NCI-H2107 treated with DMSO at 0.1 percent for 48 hours (cell line): ENCODE data around the gene TUBGCP6.
"Not testable (repeated sequence)": the region's sequence is repeated elsewhere in the genome, so short reads cannot be mapped to it uniquely, and the experiment has no call there.

Experiments used
- DNase-seq: peaks from one replicate; lab custom pipeline; 2025; ENCODE audit not compliant: unreplicated experiment; lab: John Stamatoyannopoulos, UW

Gene TUBGCP6

DNA sequence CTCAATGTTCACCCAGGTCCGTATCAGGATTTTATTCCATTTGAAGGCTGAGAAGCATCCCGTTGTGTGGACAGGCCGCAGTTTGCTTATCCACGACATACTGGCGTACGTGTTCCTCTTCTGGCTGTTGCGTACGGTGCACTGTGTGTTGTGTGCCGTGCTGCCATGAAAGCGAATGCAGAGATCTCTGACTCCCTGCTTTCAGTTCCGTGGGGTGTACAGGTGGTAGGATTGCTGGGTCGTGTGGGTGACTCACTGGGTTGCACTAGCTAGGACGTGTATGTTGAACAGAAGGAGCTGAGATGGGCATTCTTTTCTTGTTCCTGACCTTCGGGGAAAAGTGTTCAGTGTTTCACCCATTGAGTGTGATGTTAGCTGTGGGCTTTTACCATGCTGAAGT lies 33.7 kb downstream of the TUBGCP6 start:
- DNase-seq: no peak

DNA sequence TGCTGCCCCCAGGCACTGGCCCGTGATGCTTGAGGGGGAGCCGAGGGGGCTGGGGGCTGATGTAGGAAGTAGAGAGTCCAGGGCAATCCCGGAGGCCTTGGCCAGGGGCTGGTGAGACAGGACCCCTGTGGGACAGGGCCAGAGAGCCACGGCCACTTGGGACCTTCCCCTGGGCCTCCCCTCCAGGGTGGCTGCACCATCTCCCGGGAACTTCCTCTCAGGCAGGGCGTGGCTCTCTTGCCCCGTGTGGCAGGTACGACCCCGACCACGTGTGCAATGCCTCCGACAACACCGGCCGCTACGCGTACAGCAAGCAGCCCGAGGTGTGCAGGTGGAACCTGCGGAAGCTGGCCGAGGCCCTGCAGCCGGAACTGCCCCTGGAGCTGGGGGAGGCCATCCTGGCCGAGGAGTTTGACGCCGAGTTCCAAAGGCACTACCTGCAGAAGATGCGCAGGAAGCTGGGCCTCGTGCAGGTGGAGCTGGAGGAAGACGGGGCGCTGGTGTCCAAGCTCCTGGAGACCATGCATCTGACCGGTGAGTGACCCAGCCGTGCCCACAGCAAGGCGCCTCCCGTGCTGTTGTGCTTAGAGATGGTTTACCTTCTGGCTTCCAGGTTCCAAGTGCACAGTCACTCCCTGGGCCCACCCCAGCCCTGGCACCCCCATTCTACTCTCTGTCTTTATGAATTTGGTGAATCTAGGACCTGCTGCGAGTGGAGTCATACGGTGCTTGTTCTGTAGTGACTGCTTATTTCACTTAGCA lies 34.3 kb downstream of the TUBGCP6 start:
- DNase-seq: no peak

DNA sequence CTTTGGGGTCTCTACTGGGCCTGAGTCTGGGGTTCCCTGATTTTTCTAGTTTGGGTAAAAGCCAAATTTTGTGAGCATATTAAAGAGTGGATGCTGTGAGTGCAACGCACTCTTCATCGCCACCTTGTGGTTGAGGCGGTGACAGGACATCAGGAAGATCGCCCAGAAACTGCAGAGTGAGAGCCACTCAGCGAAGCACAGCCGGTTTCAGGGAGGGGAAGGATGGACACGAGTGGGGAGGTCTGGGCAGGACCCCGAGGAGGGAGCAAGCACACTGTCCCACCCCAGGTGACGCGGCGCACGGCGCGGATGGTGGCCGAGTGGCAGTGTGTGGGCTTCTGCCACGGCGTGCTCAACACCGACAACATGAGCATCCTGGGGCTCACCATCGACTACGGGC lies 34.9 kb downstream of the TUBGCP6 start:
- no peak for DNase-seq

DNA sequence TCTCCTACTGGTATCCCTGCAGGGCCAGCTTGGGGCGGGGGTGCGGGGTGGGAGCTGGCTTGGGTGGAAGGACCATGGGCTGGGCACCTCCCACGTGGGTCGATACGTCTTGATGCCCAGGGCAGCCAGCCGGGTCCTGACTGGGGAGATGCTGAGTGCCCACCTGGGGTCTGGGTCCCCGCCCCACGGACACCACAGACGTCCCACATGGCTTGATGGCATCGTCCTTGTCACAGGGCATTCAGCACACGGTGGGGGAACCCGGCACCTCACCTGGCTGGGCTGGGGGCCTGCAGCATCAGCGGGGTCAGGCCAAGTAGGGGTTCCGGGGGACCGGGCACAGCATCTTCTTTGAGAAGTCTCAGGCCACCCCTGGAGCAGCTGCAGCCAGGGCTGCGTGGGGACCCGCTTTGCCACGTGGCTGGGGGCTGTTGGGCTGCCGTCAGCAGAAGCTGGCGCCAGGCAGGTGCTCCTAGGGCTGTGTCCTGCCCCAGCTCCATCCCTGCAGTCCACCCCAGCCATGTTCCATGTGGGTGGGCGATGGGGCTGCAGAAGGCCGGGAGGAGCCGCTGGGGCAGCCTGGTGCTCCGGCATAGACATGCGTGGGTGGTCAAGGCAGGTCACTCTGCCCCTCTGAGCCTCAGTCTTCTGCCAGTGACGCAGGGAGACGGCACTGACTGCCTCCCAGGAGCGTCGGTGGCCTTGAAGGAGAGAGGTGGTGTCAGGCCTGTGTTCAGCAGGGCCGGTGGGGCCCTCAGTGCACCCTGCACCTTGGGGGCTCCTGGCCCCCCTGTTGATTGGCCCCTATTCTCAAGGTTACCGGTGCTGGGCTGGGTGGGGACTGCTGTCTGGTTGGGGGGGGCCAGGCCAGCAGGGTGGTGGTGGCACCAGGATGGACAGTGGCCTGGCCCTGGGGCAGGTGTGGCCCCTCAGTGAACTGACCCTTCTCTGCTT lies 35.6 kb downstream of the TUBGCP6 start:
- no peak for DNase-seq

DNA sequence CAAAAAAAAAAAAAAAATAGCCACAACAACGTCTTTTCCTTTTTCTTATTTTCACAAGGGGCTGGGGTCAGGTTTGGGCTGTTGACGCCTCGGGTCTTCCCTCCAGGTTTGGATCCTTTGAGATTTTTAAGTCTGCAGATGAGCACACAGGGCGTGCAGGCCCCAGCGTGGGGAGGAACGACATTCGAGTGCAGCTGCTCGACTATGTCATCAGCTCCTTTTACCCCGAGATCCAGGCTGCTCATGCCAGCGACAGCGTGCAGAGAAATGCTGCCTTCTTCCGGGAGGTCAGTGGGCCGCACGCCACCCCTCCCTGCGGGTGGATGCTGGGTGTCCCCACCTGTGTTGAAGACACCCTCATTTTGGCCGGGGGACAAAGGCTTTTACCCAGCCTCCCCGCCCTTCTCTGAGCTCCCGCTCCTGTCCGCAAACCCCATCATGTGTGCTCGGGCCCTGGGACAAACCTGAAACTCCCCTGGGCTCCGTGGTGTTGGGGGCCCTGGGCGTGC lies 36.3 kb downstream of the TUBGCP6 start:
- no peak for DNase-seq

DNA sequence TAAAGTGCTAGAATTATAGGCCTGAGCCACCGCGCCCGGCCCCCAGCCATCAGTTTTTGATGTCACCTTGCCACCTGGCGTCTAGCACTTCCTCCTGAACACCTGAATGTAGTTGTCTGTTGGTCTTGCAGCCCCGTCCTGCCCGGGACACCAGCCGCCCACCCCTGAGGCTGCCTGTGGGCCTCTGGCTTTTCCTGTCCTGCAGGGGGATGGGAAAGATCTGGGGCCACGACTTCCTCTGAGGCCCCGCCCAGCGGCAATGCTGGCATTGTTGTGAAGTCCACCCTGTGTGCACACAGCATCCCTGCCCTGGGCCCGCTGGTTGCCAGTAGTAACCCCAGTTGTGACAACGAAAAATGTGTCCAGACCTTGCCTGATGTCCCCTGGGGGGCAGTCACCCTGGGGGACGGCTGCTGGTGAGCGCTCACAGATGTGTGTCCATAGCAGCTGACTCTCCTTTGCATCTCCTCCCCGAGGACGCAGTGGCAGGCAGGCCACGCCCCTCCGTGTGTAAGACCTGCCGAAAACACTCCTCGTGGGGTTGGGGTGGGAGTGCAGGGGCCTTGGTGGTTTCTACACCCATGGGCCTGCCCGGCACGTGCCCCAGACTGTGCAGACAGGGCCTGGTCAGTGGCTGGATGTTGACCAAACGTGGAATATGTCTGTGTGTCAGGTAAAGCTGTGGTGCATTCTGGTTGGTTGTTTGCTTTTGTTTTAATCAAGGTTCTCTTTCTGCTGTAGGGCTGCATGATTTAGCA lies 37.3 kb downstream of the TUBGCP6 start:
- no peak for DNase-seq

DNA sequence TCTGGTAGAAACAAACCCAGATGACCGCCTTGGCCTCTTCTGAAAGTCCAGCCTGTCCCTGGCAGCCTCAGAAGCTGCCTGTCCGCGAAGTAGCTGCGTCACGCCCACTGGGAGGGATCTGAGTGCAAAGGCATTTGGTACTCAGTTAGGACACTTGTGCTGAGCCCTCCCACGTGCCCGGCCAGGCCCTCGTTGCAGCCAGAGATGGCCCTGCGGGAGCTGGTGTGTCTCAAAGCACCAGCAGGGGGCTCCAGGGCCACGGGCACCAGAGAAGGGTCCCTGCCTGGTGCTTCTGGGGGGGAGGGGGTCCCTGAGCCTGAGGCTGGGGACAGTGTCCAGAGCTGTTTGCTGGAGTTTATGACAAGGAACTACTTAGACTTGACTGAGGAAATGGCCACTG lies 38.2 kb downstream of the TUBGCP6 start:
- DNase-seq: no peak

DNA sequence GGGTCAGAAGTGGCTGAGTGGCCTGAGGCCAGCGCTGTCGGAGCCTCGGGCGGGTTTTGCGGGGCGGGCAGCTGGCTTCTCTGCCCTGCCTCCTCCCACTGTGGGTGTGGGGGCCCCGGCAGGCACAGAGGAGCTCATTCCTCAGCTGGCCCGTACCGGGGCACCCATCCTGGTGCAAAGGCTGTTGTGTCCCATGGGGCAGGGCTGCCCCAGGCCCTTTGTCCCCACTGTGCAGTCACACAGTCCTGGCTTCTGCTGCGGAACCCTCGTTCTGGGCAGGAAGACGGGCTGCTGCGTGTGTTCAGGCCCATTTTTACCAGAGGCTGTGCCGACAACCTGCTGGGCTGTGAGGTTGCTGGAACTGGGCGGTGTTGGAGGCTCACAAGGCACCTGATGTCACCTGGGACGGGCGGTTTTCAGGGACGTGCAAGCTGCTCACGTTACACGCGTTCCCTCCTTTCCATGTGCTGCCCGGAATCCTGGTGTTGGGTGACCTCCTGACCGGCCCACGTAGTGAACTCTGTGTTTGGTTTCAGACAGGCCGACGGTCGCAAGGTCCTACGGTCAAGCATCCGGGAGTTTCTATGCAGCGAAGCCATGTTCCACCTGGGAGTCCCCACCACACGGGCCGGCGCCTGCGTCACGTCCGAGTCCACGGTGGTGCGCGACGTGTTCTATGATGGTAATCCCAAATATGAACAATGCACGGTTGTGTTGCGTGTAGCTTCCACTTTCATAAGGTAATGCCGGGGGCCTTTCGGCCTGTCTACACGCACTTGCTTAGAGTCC lies 38.8 kb downstream of the TUBGCP6 start:
- DNase-seq: no peak

DNA sequence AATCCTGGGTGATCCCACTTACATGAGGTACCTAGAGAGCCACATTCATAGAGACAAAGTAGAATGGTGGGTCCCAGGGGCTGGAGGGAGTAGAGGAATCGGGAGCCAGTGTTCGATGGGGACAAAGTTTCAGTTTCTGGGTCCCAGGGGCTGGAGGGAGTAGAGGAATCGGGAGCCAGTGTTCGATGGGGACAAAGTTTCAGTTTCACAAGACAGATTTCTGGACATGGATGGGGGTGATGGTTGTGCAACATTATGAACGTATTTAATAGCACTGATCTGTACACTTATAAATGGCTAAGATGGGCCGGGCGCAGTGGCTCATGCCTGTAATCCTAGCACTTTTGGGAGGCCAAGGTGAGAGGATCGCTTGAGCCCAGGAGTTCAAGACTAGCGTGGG lies 39.8 kb downstream of the TUBGCP6 start:
- not testable (repeated sequence) for DNase-seq

DNA sequence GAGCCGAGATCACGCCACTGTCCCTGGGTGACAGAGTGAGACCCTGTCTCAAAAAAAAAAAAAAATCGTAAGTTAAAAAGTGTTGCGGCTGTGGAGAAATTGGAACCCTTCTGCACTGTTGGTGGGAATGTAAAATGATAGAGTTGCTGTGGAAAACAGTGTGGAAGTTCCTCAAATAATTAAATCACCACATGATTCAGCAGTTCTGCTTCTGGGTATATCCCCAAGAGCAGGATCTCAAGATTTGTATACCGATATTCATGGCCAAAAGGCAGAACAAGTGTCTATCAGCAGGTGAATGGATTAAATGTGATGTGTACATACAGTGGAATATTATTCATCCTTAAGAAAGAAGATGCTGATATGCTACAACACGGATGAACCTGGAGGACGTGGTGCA lies 40.3 kb downstream of the TUBGCP6 start:
- no peak for DNase-seq

DNA sequence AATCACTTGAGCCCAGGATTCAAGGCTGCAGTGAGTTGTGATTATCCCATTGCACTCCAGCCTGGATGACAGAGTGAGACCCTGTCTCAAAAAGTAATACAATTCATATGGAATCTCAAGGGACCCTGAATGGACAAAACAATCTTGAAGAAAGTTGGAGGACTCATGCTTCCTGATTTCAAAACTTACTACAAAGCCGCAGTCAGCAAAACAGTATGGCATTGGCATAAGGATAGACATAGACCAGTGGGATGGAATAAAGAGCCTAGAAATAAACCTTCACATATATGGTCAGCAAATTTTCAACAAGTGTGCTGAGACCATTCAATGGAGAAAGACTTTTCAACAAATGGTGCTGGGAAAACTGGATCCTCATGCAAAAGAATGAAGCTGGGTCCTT lies 41.5 kb downstream of the TUBGCP6 start:
- DNase-seq: no peak

DNA sequence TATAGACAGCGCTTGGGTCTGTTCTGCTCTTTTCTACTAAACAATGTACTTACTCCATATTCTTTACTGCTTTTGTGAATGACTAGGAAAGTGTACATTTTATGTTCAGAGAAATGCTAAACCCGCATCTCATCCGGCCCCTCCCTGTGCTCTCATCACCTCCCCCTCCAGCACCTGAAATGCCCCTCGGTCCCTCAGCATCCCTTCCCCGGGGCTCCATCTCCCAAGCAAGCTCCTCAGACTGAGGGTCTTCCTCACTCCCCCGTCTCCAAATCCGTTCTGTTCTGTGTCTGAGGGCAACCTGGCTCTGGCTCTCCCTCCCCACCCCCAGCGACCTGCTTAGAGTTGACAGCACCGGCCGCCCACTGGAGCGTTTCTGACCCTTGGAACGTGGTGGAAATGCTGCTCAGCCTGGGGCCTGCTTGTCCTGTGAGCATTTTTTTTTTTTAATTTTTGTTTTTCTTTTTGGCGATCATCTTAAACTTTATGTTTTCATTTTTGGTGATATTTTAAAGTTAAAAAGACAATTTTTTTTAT lies 42.6 kb downstream of the TUBGCP6 start:
- DNase-seq: no peak

DNA sequence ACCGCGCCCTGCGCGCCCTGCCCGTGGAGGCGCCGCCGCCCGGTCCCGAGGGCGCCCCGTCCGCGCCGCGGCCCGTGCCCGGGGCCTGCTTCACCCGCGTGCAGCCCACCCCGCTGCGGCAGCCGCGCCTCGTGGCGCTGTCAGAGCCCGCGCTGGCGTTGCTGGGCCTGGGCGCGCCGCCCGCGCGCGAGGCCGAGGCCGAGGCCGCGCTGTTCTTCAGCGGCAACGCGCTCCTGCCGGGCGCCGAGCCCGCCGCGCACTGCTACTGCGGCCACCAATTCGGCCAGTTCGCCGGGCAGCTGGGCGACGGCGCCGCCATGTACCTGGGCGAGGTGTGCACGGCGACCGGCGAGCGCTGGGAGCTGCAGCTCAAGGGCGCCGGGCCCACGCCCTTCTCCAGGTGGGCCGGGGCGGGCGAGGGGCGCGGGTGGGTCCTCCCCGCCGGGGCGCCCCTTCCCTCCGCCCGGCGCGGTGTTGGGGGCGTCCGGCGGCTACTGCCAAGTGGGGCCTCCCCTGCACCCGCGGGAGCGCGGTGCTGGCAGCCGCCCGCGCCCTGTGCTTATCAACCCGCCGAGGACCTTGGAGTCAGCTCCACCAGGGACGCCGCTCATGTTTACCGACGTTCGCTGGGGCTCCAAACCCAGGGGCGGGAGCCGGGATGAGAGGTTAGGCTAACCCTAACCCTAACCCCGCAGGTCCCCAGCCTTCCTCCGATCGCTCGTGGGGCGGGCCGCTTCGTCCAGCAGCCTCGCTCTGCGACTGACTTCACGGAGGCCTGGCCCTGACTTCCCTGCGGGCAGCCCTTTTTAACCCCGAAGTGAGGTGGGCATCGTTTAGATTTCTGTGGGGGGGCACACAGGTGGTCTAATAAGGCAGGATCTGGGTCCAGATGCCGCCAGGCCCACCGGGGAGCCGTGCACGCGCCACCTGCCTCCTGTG lies 43.4 kb downstream of the TUBGCP6 start:
- no peak for DNase-seq

DNA sequence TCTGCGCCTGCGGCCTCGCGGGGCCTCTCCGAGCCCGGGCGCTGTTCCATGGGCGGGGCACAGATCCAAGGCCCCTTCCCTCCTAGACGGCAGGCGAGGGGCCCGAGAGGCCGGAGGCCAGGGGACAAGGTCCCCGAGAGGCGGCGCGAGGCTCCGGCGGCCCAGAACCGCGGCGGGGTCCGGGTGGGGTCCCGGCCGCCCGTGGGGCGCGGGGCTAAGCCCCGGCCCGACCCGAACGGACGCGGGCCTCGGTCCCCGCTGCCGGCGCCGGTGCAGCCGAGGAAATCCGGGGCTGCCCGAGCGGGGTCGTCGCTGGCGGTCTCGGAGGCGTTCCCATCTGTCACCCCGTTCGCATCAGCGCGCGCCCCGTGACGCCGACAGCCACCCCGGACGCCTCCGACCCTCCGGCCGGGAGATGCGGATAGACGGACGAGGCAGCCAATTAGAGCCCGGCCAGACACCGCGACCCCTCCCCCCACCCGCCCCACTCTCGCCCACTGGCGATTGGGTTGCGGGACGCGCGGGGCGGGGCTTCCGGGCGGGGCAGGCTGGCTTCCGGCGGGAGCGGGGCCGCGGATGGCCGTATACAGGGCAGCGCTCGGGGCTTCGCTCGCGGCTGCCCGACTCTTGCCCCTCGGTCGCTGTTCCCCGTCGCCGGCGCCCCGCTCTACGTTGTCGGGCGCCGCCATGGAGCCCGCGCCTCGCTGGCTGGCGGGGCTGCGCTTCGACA lies 44.2 kb downstream of the TUBGCP6 start, which contains the start of gene SELENOO:
TSS of gene SELENOO (plus strand) at position 551 of the 730 bp plus-strand sequence. CDS start at position 577, 26 bp downstream.
- peak; percentile 40 for DNase-seq

DNA sequence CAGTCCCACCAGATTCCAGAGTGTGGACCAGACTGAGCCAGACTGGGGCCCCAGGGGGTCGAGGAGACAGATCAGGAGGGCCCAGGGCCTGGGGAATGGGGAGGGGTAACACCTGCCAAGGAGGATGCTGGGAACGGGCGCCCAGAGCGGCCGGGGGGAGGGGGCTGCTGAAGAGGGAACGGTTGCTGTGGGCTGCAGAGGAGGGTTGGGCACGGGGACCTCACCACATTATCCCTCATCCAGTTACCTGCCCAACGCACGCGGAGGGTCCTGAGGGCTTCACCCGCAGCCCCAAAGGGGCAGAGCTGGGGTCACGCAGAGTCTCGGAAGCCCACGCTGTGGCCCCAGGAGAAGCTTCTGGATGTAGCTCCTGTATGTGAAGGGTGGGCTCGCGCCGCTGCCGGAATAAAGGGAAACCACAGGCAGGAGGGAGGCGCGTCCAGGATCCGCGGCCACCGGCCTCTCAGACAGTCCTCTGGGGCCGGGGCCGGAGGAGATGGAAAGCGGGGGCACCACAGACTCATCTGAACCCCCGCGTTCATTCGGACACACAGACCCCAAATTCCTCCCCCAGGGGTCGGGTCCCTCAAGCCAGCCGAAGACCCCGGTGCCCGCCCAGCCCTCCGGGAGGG lies 44.9 kb downstream of the TUBGCP6 start:
- DNase-seq: no peak

DNA sequence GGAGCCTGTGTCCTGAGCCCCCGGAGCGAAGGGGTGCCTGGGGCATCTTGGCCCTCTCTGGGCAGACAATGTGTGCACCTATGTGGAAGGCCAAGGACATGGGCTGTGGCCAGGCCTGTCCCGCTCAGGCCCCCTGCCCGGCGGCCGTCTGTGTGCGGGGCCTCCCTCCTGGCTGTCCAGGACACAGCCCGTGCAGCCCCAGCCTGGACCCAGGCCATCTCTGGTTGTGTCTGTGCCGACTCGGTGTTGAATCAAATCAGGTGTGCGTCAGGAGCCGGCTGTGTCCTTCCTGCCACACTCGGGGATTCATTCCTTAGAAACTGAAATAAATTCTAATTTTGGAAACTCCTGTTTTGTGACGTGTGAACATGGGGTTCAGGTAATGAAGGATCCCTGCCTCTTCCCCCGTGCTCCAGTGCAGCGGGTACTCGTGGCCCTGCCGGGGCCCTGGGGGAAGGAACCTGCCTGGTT lies 45.5 kb downstream of the TUBGCP6 start:
- no peak for DNase-seq

DNA sequence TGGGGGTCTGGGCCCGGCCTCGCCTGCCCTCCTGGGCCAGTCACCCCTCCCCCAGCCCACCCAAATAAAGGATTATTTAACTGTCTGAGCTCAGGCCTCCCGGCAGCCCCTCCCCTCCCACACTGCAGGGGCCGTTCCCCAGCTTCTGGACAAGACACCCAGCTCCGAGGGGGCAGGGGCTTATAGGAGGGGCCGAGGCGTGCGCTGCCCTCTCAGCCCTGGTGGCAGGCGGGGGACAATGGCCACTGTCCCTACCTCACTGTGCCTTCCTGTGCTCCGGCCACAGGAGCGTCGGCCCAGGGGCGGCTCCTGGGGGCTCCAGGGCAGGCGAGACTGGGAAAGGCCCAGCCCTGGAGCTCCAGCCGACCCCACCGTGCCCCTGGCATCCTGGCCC lies 46.2 kb downstream of the TUBGCP6 start:
- no peak for DNase-seq
